Measurements from ENCODE around the gene ALKBH6. TPM values are rescaled to one million over a fixed set of nuclear protein-coding genes. Genes with fewer than 3 reads are reported as not detected.

Gene ALKBH6
- total RNA-seq, 2 donors from 2014 or later, result 42.0 to 49.0 TPM

- Histone ChIP-seq H3K9me3 (no peaks in the 10 kb centered on the region), H3K27me3 (replicated peaks; ENCODE audit: insufficient read depth) (no peaks in the 10 kb centered on the region), H3K4me1 (replicated peaks) (no peaks in the 10 kb centered on the region), H3K36me3 (no peaks in the 10 kb centered on the region), H3K27ac (no peak overlapping the region), H3K4me3 (no peak overlapping the region)
- 54% methylated on average over 3 of the region's 3 CpGs for WGBS
- peak in 2 of 4 experiments; percentile 5 to 19 for TF ChIP-seq CTCF (IDR thresholded peaks at IDR 0.05)
- TF ChIP-seq POLR2AphosphoS5 (IDR thresholded peaks at IDR 0.05), result no peak
- TF ChIP-seq POLR2A (IDR thresholded peaks at IDR 0.05), result no peak
- DNase-seq (ENCODE audit: low spot score), result no peak
- intact Hi-C loops (cut with DNase I), result loop anchor here (5.0 to 10.0 kb wide), 2 partner anchors 39 to 296 kb away; partner anchors contain the start of genes ALKBH6, HSPB6 and PROSER3
Measured at GRCh38 chr19:36051236-36051635, 37.2 kb upstream of the ALKBH6 start.

GRCh38 chr19:36049080-36049698, 35.2 kb upstream of the ALKBH6 start:
- WGBS, result 95% methylated on average over 4 of the region's 4 CpGs
- Histone ChIP-seq H3K4me3 (no peak overlapping the region), H3K27me3 (replicated peaks; ENCODE audit: insufficient read depth) (no peaks in the 10 kb centered on the region), H3K36me3 (no peaks in the 10 kb centered on the region), H3K9me3 (no peaks in the 10 kb centered on the region), H3K4me1 (replicated peaks) (no peaks in the 10 kb centered on the region), H3K27ac (no peak overlapping the region)
- DNase-seq (ENCODE audit: low spot score), result no peak
- intact Hi-C loops (cut with DNase I), result no loop called here
- TF ChIP-seq POLR2A (IDR thresholded peaks at IDR 0.05) (no peak), POLR2AphosphoS5 (IDR thresholded peaks at IDR 0.05) (no peak), CTCF (IDR thresholded peaks at IDR 0.05) (no peak)

- H3K4me1 ChIP-seq (replicated peaks), result no peaks in the 10 kb centered on the region
- no peaks in the 10 kb centered on the region for H3K9me3 ChIP-seq
- intact Hi-C loops (cut with DNase I), result no loop called here
- no peak for TF ChIP-seq POLR2AphosphoS5 (IDR thresholded peaks at IDR 0.05)
- no peak for TF ChIP-seq CTCF (IDR thresholded peaks at IDR 0.05)
- TF ChIP-seq POLR2A (IDR thresholded peaks at IDR 0.05), result no peak
- H3K36me3 ChIP-seq, result no peaks in the 10 kb centered on the region
- no peak overlapping the region for H3K27ac ChIP-seq
- no peak overlapping the region for H3K4me3 ChIP-seq
- DNase-seq (ENCODE audit: low spot score), result no peak
- H3K27me3 ChIP-seq (replicated peaks; ENCODE audit: insufficient read depth), result no peaks in the 10 kb centered on the region
Measured at GRCh38 chr19:36047835-36048234, 33.8 kb upstream of the ALKBH6 start.

GRCh38 chr19:36046443-36047050, 32.5 kb upstream of the ALKBH6 start:
- no peak overlapping the region for H3K27ac ChIP-seq

More at GRCh38 chr19:36046443-36047050, 32.5 kb upstream of the ALKBH6 start:
- Histone ChIP-seq H3K27me3 (replicated peaks; ENCODE audit: insufficient read depth) (no peaks in the 10 kb centered on the region), H3K4me3 (no peak overlapping the region), H3K9me3 (no peaks in the 10 kb centered on the region), H3K4me1 (replicated peaks) (no peaks in the 10 kb centered on the region), H3K36me3 (no peaks in the 10 kb centered on the region)
- TF ChIP-seq POLR2AphosphoS5 (IDR thresholded peaks at IDR 0.05) (no peak), POLR2A (IDR thresholded peaks at IDR 0.05) (no peak), CTCF (IDR thresholded peaks at IDR 0.05) (no peak)
- 85% methylated on average over 5 of the region's 5 CpGs for WGBS
- intact Hi-C loops (cut with DNase I), result no loop called here
- no peak for DNase-seq (ENCODE audit: low spot score)

All from prostate gland (tissue), 2 donors.